ENCODE results near the gene TMPRSS15. TPM values are rescaled to one million over a fixed set of nuclear protein-coding genes. Genes with fewer than 3 reads are reported as not detected.

The TMPRSS15 gene
- total RNA-seq = not detected in 2 replicates

DNA sequence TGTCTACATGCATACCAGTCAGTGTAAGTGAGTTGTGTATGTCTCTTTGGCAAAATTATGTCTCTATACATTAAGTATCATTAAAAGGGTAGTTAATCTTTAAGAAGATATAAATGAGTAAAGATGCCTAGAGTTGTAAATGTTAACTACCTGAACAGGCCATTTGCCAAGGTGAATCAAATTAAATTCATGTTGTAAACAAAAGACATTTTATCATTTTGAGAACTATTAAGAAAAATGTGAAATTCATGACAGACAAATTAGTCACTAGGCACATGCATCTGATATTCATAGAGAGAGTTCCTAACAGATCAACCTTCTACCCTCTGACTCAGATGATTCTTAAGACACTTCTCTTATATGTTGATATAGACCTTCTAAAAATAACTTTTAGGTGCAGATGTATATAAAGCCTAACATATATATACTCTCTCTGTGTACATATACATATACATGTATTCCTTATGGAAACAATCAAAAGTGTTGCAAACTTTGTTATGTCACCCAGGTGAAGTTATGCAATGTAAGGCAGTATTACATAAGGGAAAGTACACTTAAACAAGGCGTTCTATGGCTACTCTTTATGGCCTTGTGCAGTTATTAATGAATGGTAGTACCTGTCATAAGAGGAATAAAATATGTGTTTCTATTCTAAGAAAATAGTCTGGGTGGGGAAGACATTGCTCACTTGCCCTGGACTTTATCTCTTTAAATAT is at the start of gene TMPRSS15:
TSS of gene TMPRSS15 (minus strand) at position 51 of the 716 bp plus-strand sequence. CDS start 163 bp downstream, outside the sequence.

DNA sequence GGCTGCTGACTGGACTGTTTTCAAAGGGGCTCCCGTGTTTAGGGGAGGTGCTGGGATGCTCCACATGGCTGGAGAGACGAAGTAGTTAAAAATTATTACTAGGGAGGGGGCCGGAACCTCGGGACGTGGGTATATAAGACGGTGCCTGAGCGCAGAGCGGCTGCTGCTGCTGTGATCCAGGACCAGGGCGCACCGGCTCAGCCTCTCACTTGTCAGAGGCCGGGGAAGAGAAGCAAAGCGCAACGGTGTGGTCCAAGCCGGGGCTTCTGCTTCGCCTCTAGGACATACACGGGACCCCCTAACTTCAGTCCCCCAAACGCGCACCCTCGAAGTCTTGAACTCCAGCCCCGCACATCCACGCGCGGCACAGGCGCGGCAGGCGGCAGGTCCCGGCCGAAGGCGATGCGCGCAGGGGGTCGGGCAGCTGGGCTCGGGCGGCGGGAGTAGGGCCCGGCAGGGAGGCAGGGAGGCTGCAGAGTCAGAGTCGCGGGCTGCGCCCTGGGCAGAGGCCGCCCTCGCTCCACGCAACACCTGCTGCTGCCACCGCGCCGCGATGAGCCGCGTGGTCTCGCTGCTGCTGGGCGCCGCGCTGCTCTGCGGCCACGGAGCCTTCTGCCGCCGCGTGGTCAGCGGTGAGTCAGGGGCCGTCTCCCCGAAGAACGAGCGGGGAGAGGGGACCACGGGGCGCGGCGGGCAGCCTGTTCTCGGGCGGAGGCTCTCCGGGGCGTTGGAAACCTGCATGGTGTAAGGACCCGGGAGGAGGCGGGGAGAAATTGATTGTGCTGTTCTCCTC is 158.7 kb downstream of the TMPRSS15 start, which contains the start of gene CHODL:
TSS of gene CHODL (plus strand) at position 163 of the 793 bp plus-strand sequence. CDS start at position 554, 391 bp downstream.

Other genes with a start within 250 kb of the TMPRSS15 start
- gene CHODL, start 159.0 kb downstream of the TMPRSS15 start, total RNA-seq = not detected in 2 replicates